HAP-1 (cell line): ENCODE measurements around the gene AMDHD2.

ENCODE experiments used
- DNase-seq, 2 experiments: peaks; one replicate each; pipeline ENCODE4 v3.0.0-alpha.2; 2016 to 2020; ENCODE audit warnings: low spot score in 2 of 2
- H3K27me3 ChIP-seq: fragments of 250-450 bp; sonication (Bioruptor Pico); 2 replicates; pipeline ENCODE4 v1.5.1; 2020; ENCODE audit warnings: low read depth, mild to moderate bottlenecking, moderate library complexity
- H3K36me3 ChIP-seq: fragments of 250-450 bp; sonication (Bioruptor Pico); replicated peaks from 2 replicates; pipeline ENCODE4 v1.5.1; 2020; ENCODE audit warnings: mild to moderate bottlenecking
- H3K4me1 ChIP-seq: fragments of 250-450 bp; sonication (Bioruptor Pico); 2 replicates; pipeline ENCODE4 v1.5.1; 2020; ENCODE audit warnings: mild to moderate bottlenecking
- H3K4me3 ChIP-seq: fragments of 250-450 bp; sonication (Bioruptor Pico); 2 replicates; pipeline ENCODE4 v1.5.1; 2020; ENCODE audit warnings: mild to moderate bottlenecking, moderate library complexity
- H3K9me3 ChIP-seq: fragments of 250-450 bp; sonication (Bioruptor Pico); 2 replicates; pipeline ENCODE4 v1.5.1; 2020; ENCODE audit warnings: mild to moderate bottlenecking, moderate library complexity
- in situ Hi-C: fragments of 300-500 bp; cut with MboI; formaldehyde crosslinking; loops from 3 replicates; pipeline ENCODE4 v1.14.3; 2020; ENCODE audit warnings: low sequenced_read_pairs, inconsistent platforms, mixed read lengths

AMDHD2 gene

DNA sequence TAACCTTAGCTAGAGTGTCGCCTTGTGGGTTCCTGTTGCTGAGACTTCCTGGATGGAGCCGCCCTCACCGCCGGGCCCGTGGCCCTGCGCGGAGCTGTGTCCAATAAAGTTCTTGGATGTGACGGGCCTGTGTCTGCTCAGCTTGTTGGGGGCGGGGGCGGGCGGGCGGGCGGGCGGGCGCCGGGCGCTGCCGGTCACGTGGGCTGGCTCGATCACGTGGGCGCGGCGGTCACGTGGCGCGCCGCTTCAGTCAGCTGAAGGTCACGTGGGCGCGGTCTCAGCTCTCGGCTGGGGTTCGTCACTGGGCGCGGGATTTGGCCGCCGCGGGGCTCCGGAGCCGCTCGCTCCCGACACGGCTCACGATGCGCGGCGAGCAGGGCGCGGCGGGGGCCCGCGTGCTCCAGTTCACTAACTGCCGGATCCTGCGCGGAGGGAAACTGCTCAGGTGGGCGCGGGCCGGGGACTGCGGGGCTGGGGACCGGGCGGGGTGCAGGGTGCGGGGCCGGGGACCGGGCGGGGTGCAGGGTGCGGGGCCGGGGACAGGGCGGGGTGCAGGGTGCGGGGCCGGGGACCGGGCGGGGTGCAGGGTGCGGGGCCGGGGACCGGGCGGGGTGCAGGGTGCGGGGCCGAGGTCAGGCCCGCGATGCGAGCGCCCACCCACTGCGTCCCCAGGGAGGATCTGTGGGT lies at the start of gene AMDHD2:
Gene AMDHD2, plus strand, starts transcription at position 275 of the 687 bp plus-strand sequence. Its CDS starts 88 bp downstream, at position 363.
- H3K36me3 ChIP-seq, result peaks cover 29% of the 10 kb centered on the region
- in situ Hi-C loops, result loop anchor here (25.0 kb wide), 1 partner anchor 533 kb away; the partner anchor contains the start of genes GFER, NOXO1 and SYNGR3
- no peaks in the 10 kb centered on the region; the same call in 1 of the 2 replicates for H3K4me1 ChIP-seq

GRCh38 chr16:2470603-2471015 lies 49.6 kb upstream of the AMDHD2 start:
- peaks cover 31% of the 10 kb centered on the region for H3K4me1 ChIP-seq
- no peaks in the 10 kb centered on the region for H3K27me3 ChIP-seq
- no peak for DNase-seq
- in situ Hi-C loops, result no loop called here
- H3K36me3 ChIP-seq, result peaks cover 3% of the 10 kb centered on the region; the same call in 1 of the 2 replicates
- H3K9me3 ChIP-seq, result no peaks in the 10 kb centered on the region
- no peak overlapping the region for H3K4me3 ChIP-seq

More for the DNA sequence above, at the start of gene AMDHD2:
- Histone ChIP-seq H3K9me3 (no peaks in the 10 kb centered on the region), H3K4me3 (peak within 1 kb of the TSS; percentile 58), H3K27me3 (no peaks in the 10 kb centered on the region)
- peak; percentile 80 to 94 for DNase-seq

GRCh38 chr16:2471016-2471652 lies 49.0 kb upstream of the AMDHD2 start, which contains the start of gene NTN3:
TSS of gene NTN3 (plus strand) at chr16:2471297. CDS start at chr16:2471702, 405 bp downstream.
- in situ Hi-C loops, result no loop called here
- peak; percentile 26 to 79 for DNase-seq
- H3K4me3 ChIP-seq, result no peak within 1 kb of the TSS

GRCh38 chr16:2471653-2472487 lies 48.3 kb upstream of the AMDHD2 start:
- Histone ChIP-seq H3K4me1 (peaks cover 34% of the 10 kb centered on the region), H3K36me3 (0 out of 2 replicates have a peak, but pooled peaks cover 3% of the 10 kb centered on the region), H3K4me3 (no peak overlapping the region), H3K9me3 (no peaks in the 10 kb centered on the region), H3K27me3 (no peaks in the 10 kb centered on the region)
- in situ Hi-C loops, result no loop called here
- DNase-seq, result no peak

More at GRCh38 chr16:2471016-2471652, 49.0 kb upstream of the AMDHD2 start, which contains the start of gene NTN3:
- no peaks in the 10 kb centered on the region for H3K9me3 ChIP-seq
- H3K27me3 ChIP-seq, result no peaks in the 10 kb centered on the region
- H3K4me1 ChIP-seq, result peaks cover 34% of the 10 kb centered on the region
- 0 out of 2 replicates have a peak, but pooled peaks cover 3% of the 10 kb centered on the region for H3K36me3 ChIP-seq

DNA sequence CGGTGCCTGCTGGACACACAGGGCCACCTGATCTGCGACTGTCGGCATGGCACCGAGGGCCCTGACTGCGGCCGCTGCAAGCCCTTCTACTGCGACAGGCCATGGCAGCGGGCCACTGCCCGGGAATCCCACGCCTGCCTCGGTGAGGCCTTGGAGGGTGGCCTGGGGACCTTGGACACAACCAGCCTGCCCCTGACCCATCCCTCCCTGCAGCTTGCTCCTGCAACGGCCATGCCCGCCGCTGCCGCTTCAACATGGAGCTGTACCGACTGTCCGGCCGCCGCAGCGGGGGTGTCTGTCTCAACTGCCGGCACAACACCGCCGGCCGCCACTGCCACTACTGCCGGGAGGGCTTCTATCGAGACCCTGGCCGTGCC lies 47.7 kb upstream of the AMDHD2 start:
- DNase-seq, result no peak
- H3K36me3 ChIP-seq, result 0 out of 2 replicates have a peak, but pooled peaks cover 3% of the 10 kb centered on the region
- H3K4me1 ChIP-seq, result peaks cover 34% of the 10 kb centered on the region
- no peaks in the 10 kb centered on the region for H3K27me3 ChIP-seq
- no peak overlapping the region for H3K4me3 ChIP-seq
- in situ Hi-C loops, result no loop called here
- H3K9me3 ChIP-seq, result no peaks in the 10 kb centered on the region

- H3K4me1 ChIP-seq, result peaks cover 33% of the 10 kb centered on the region
- H3K4me3 ChIP-seq, result peak overlapping the region; percentile 24
- H3K36me3 ChIP-seq, result 0 out of 2 replicates have a peak, but pooled peaks cover 3% of the 10 kb centered on the region
- H3K9me3 ChIP-seq, result no peaks in the 10 kb centered on the region
- in situ Hi-C loops, result no loop called here
- DNase-seq, result no peak
- H3K27me3 ChIP-seq, result no peaks in the 10 kb centered on the region
Observed at GRCh38 chr16:2472885-2473445, 47.2 kb upstream of the AMDHD2 start.

DNA sequence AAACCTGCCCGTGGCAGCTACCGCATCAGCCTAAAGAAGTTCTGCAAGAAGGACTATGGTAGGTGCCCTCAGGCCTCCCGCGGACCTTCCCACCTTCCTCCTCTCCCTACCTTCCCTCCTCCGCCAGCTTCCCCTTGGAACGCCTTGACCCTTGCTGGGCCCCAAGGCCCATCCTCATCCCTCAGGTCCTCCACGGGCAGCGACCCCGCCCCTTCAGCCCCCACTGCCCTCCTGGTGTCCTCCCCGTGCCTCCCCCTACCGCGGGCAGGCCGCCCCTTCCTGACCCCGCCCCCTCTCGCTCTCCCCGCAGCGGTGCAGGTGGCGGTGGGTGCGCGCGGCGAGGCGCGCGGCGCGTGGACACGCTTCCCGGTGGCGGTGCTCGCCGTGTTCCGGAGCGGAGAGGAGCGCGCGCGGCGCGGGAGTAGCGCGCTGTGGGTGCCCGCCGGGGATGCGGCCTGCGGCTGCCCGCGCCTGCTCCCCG lies 46.7 kb upstream of the AMDHD2 start:
- Histone ChIP-seq H3K27me3 (no peaks in the 10 kb centered on the region), H3K9me3 (no peaks in the 10 kb centered on the region), H3K4me1 (peaks cover 27% of the 10 kb centered on the region), H3K36me3 (0 out of 2 replicates have a peak, but pooled peaks cover 3% of the 10 kb centered on the region), H3K4me3 (peak overlapping the region; percentile 24)
- peak in 1 of 2 experiments; percentile 79 for DNase-seq
- in situ Hi-C loops, result no loop called here

- Histone ChIP-seq H3K9me3 (no peaks in the 10 kb centered on the region), H3K4me3 (peak overlapping the region; percentile 72), H3K4me1 (peaks cover 20% of the 10 kb centered on the region), H3K36me3 (0 out of 2 replicates have a peak, but pooled peaks cover 3% of the 10 kb centered on the region), H3K27me3 (no peaks in the 10 kb centered on the region)
- DNase-seq, result peak; percentile 22 to 57
- in situ Hi-C loops, result no loop called here
Observed at GRCh38 chr16:2473999-2474876, 45.9 kb upstream of the AMDHD2 start.

DNA sequence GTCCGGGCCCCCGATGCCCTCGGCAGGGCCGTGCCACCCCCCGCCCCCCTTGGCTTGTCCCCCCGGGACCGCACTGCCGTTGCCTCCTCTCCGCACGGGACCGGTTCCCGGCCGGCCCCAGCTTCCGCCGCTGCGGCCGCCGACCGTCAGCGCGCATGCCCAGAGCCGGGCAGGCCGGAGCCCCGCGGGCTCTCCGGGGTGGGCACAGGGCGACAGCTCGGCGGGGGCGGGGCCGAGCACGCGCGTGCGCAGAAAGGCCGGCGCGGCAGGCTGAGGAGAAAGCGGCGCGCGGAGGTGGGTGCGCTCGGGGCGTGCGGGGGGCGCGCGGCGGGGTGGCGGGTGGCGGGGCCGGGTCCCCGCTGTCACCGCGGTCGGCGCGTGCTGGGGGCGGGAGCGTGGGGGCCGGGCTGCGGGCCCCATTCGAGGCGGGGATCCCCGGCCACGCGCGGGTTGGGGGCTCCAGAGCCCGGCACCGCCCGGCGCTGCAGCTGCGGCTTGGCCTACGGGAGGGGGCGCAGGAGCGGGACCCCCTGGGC lies 45.2 kb upstream of the AMDHD2 start, which contains the start of gene TBC1D24:
Gene TBC1D24, plus strand, starts transcription at position 251 of the 536 bp plus-strand sequence. CDS start 21,022 bp downstream, outside the sequence.
- peaks cover 14% of the 10 kb centered on the region for H3K4me1 ChIP-seq
- H3K4me3 ChIP-seq, result peak within 1 kb of the TSS; percentile 72
- no peaks in the 10 kb centered on the region for H3K9me3 ChIP-seq
- no peaks in the 10 kb centered on the region for H3K27me3 ChIP-seq
- H3K36me3 ChIP-seq, result 0 out of 2 replicates have a peak, but pooled peaks cover 3% of the 10 kb centered on the region
- DNase-seq, result peak; percentile 66 to 91
- in situ Hi-C loops, result no loop called here

GRCh38 chr16:2475413-2476344 lies 44.5 kb upstream of the AMDHD2 start:
- in situ Hi-C loops, result no loop called here

DNA sequence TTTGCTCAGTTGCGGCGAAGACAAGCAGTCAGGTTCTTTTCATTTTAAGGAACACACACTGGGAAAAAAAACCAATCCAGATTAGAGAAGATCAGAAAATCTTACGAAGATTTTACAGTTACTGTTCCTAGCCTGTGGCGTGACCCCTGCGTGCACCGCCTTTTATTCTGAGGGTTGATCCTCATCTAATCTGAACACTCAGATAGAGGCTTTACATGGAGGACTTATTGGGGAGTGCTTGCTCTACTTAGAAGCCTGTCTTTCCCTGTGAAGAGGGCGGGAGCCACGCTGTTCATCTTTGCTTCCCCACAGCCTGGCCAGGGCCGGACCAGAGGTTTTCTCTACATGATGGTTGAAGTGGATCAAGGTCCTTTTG lies 43.8 kb upstream of the AMDHD2 start:
- peak overlapping the region; percentile 41 for H3K4me3 ChIP-seq
- H3K9me3 ChIP-seq, result no peaks in the 10 kb centered on the region
- DNase-seq, result no peak
- H3K4me1 ChIP-seq, result peaks cover 10% of the 10 kb centered on the region
- H3K36me3 ChIP-seq, result 0 out of 2 replicates have a peak, but pooled peaks cover 3% of the 10 kb centered on the region
- no peaks in the 10 kb centered on the region for H3K27me3 ChIP-seq
- in situ Hi-C loops, result no loop called here

More at GRCh38 chr16:2475413-2476344, 44.5 kb upstream of the AMDHD2 start:
- Histone ChIP-seq H3K9me3 (no peaks in the 10 kb centered on the region), H3K4me1 (peaks cover 13% of the 10 kb centered on the region), H3K27me3 (no peaks in the 10 kb centered on the region), H3K36me3 (0 out of 2 replicates have a peak, but pooled peaks cover 3% of the 10 kb centered on the region), H3K4me3 (peak overlapping the region; percentile 41)
- peak in 1 of 2 experiments; percentile 50 for DNase-seq
